Tibial artery (tissue), 4 donors: ENCODE measurements around the gene POLR3E.

Experiments used
- DNase-seq, 2 donors: peaks; one replicate each; pipeline ENCODE4 v3.0.0-alpha.2; 2019
- H3K27ac ChIP-seq, 2 donors: fragments of 200-600 bp; sonication (generic) in 1 of 2; 1 replicate in 1 of 2; 2 replicates in 1 of 2; pipeline ENCODE4 v1.5.1; 2018 to 2019; ENCODE audit warnings: mild to moderate bottlenecking in 1 of 2
- H3K27me3 ChIP-seq, 2 donors: fragments of 200-600 bp; sonication (generic) in 1 of 2; one replicate each; pipeline versions ENCODE4 v1.5.1 to v1.6.0; 2016 to 2019
- H3K36me3 ChIP-seq, 3 donors: fragments of 200-600 bp; sonication (generic) in 2 of 3; one replicate each; pipeline ENCODE4 v1.5.1; 2016 to 2019; ENCODE audit warnings: mild to moderate bottlenecking in 2 of 3
- H3K4me1 ChIP-seq, 4 donors: fragments of 200-600 bp; sonication (generic) in 2 of 4; 1 replicate in 3 of 4; 2 replicates in 1 of 4; pipeline ENCODE4 v1.5.1; 2016 to 2019
- H3K4me3 ChIP-seq, 2 donors: fragments of 200-600 bp; sonication (generic) in 1 of 2; 1 replicate in 1 of 2; 2 replicates in 1 of 2; pipeline ENCODE4 v1.5.1; 2018 to 2019; ENCODE audit warnings: mild to moderate bottlenecking in 2 of 2
- H3K9me3 ChIP-seq, 3 donors: fragments of 200-600 bp; sonication (generic) in 1 of 3; one replicate each; pipeline ENCODE4 v1.5.1; 2016 to 2019
- intact Hi-C: fragments of 100-400 bp; cut with DNase I; formaldehyde crosslinking; loops from one replicate; pipeline ENCODE4 v1.15.0; 2023; ENCODE audit warnings: low total_unique reads
- TF ChIP-seq, protein P1 (sequence below), 2 experiments: fragments of 200-600 bp in 1 of 2; fragments of 450-650 bp in 1 of 2; IDR thresholded peaks; one replicate each; pipeline ENCODE4 v1.5.1; 2017 to 2019; ENCODE audit warnings: antibody characterized with exemption in 2 of 2, mild to moderate bottlenecking in 1 of 2, moderate library complexity in 1 of 2

The POLR3E gene

DNA sequence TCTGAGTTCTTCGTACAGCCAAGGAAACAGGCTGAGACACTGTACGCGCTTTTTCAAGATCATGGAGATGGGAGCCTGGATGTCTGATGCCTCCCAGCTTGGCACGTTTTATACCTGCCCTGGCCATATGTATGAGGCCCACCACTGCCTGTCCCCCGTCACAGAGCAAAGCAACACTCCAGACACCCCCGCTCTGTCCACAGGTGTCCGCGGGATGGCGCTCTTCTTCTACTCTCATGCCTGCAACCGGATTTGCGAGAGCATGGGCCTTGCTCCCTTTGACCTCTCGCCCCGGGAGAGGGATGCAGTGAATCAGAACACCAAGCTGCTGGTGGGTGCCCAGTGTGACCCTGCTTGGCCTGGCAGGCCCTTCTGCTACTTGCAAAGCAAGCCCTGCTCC lies 39.8 kb upstream of the POLR3E start:
- TF ChIP-seq, protein P1, sequence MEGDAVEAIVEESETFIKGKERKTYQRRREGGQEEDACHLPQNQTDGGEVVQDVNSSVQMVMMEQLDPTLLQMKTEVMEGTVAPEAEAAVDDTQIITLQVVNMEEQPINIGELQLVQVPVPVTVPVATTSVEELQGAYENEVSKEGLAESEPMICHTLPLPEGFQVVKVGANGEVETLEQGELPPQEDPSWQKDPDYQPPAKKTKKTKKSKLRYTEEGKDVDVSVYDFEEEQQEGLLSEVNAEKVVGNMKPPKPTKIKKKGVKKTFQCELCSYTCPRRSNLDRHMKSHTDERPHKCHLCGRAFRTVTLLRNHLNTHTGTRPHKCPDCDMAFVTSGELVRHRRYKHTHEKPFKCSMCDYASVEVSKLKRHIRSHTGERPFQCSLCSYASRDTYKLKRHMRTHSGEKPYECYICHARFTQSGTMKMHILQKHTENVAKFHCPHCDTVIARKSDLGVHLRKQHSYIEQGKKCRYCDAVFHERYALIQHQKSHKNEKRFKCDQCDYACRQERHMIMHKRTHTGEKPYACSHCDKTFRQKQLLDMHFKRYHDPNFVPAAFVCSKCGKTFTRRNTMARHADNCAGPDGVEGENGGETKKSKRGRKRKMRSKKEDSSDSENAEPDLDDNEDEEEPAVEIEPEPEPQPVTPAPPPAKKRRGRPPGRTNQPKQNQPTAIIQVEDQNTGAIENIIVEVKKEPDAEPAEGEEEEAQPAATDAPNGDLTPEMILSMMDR (IDR thresholded peaks at IDR 0.05): no peak
- H3K4me3 ChIP-seq: no peak overlapping the region
- peaks cover 88 to 100% (median 95%) of the 10 kb centered on the region in 3 donors for H3K36me3 ChIP-seq
- H3K27me3 ChIP-seq: no peaks in the 10 kb centered on the region
- no peak for DNase-seq
- H3K27ac ChIP-seq: no peak overlapping the region
- peaks cover 0 to 4% (median 0%) of the 10 kb centered on the region in 3 donors for H3K9me3 ChIP-seq
- intact Hi-C loops: no loop called here
- H3K4me1 ChIP-seq: no peaks in the 10 kb centered on the region

DNA sequence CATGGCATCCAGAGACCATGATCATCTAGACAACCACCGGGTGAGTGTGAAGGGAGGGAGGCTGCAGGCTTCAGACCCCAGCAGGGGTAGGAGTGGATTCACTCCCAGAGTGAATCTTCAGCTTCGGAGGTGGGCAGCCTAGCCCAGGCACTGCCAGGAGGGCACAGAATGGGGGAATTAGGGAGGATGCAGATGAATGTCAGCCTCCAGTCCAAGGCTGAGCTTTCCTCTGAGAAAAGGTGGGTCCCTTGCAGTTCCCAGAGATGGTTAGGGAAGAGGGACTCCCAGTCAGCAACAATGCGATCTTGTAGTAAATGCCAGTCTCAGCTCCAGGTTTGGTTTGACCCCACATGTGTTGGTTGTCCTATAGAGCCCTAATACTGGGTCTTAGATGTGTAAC lies 36.7 kb upstream of the POLR3E start:
- intact Hi-C loops: no loop called here
- TF ChIP-seq, protein P1 (IDR thresholded peaks at IDR 0.05): no peak
- H3K4me3 ChIP-seq: no peak overlapping the region
- peaks cover 89 to 100% (median 94%) of the 10 kb centered on the region in 3 donors for H3K36me3 ChIP-seq
- H3K4me1 ChIP-seq: no peaks in the 10 kb centered on the region
- no peak for DNase-seq
- peaks cover 0 to under 1% (median 0%) of the 10 kb centered on the region in 3 donors for H3K9me3 ChIP-seq
- no peak overlapping the region for H3K27ac ChIP-seq
- H3K27me3 ChIP-seq: no peaks in the 10 kb centered on the region

DNA sequence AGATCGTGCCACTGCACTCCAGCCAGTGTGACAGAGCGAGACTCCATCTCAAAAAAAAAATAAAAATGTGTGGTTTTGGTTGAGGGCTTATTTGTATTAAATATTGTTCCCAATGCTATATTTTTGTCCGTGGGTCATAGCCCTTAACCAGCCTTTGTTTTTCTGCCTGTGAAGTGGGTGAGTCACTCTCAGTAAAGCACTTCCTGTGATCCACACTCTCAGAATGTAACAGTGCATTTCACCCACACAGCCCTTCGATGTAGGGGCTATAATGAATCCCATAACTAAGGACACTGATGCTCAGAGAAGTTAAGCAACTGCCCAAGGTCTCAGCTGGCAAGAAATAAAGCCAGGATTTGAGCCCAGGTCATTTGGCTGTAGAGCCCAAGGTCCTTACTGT lies 34.7 kb upstream of the POLR3E start:
- peaks cover 89 to 100% (median 96%) of the 10 kb centered on the region in 3 donors for H3K36me3 ChIP-seq
- intact Hi-C loops: no loop called here

DNA sequence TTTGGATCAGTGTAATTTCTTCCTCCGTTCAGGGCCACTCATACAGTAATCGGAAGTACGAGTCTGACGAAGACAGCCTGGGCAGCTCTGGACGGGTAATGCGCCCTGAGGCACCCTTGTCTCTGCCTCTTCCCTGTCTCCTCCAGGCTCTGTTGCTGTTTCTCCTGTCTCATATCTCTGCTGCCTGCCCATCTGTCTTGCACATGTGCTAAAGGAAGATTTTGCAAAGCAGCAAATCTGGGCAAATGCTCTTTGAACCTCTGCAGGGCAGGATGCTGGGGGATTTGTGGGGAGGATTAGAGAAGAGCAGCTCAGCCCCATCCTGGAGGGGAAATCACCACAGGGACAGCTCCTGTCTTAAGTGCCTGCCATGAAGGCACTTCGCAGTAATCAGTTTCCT lies 32.4 kb upstream of the POLR3E start:
- Histone ChIP-seq H3K4me3 (no peak overlapping the region), H3K4me1 (no peaks in the 10 kb centered on the region), H3K27me3 (no peaks in the 10 kb centered on the region), H3K36me3 (peaks cover 90 to 100% (median 96%) of the 10 kb centered on the region in 3 donors), H3K27ac (no peak overlapping the region), H3K9me3 (no peaks in the 10 kb centered on the region)
- TF ChIP-seq, protein P1 (IDR thresholded peaks at IDR 0.05): no peak
- intact Hi-C loops: no loop called here
- DNase-seq: no peak

More for the DNA sequence above, 34.7 kb upstream of the POLR3E start:
- Histone ChIP-seq H3K27ac (no peak overlapping the region), H3K4me1 (no peaks in the 10 kb centered on the region), H3K27me3 (no peaks in the 10 kb centered on the region), H3K9me3 (no peaks in the 10 kb centered on the region), H3K4me3 (no peak overlapping the region)
- no peak for DNase-seq
- TF ChIP-seq, protein P1 (IDR thresholded peaks at IDR 0.05): no peak

DNA sequence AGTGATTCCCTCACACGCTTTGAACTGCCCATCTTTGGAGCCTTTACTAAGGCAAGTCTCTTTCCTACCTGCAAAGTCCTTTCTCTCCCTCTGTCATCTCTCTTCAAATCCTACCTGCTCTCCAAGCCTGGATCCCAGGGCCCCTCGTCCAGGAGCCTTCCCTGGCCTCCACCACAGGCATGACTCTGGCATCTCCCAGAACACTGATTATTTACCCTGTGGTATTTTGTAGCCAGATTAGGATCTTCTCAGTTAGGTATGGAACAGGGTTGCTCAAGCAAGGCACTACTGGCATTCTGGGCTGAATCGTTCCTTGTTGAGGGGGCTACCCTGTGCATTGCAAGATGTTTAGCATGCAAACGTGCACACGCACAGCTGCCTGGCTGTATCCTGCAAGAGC lies 31.9 kb upstream of the POLR3E start:
- Histone ChIP-seq H3K27ac (no peak overlapping the region), H3K36me3 (peaks cover 90 to 100% (median 96%) of the 10 kb centered on the region in 3 donors), H3K4me3 (no peak overlapping the region), H3K27me3 (no peaks in the 10 kb centered on the region), H3K4me1 (no peaks in the 10 kb centered on the region), H3K9me3 (no peaks in the 10 kb centered on the region)
- DNase-seq: no peak
- TF ChIP-seq, protein P1 (IDR thresholded peaks at IDR 0.05): no peak
- intact Hi-C loops: no loop called here

DNA sequence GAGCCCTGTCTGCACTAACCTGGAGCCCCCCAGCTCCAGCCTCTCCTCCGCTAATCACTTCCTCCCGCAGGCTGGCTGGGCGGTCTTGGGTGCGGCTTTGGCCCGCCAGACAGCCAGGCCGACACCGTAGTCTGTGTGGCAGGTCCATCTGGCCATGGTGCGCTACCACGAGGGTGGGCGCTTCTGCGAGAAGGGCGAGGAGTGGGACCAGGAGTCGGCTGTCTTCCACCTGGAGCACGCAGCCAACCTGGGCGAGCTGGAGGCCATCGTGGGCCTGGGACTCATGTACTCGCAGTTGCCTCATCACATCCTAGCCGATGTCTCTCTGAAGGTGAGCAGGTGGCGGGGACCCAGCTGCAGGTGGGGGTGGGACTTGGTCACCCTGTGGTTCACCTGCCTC lies 30.7 kb upstream of the POLR3E start:
- intact Hi-C loops: no loop called here
- Histone ChIP-seq H3K36me3 (peaks cover 89 to 100% (median 96%) of the 10 kb centered on the region in 3 donors), H3K27me3 (no peaks in the 10 kb centered on the region), H3K27ac (no peak overlapping the region), H3K9me3 (no peaks in the 10 kb centered on the region), H3K4me3 (no peak overlapping the region), H3K4me1 (no peaks in the 10 kb centered on the region)
- no peak for DNase-seq
- TF ChIP-seq, protein P1 (IDR thresholded peaks at IDR 0.05): no peak
